Ishikawa (cell line): ENCODE data around the gene CCSER2.

ENCODE experiments used
- CEBPB ChIP-seq: IDR thresholded peaks from 2 replicates; pipeline ENCODE4 v1.6.1; 2012
- CREB1 ChIP-seq: IDR thresholded peaks from 2 replicates; pipeline ENCODE4 v1.6.1; 2012; ENCODE audit warnings: low read depth
- EP300 ChIP-seq: IDR thresholded peaks from 2 replicates; pipeline ENCODE4 v1.6.1; 2012; ENCODE audit warnings: borderline replicate concordance
- NFIC ChIP-seq: IDR thresholded peaks from 2 replicates; pipeline ENCODE4 v1.6.1; 2012
- RAD21 ChIP-seq: IDR thresholded peaks from 2 replicates; pipeline ENCODE4 v1.6.1; 2012; ENCODE audit warnings: low read depth
- ZBTB7A ChIP-seq: IDR thresholded peaks from 2 replicates; pipeline ENCODE4 v1.6.1; 2012; ENCODE audit warnings: low read depth
- TF ChIP-seq, protein P1 (sequence below): IDR thresholded peaks from 2 replicates; pipeline ENCODE4 v1.6.1; 2012
- TF ChIP-seq, protein P2 (sequence below): IDR thresholded peaks from 2 replicates; pipeline ENCODE4 v1.6.1; 2012; ENCODE audit warnings: low read depth, mild to moderate bottlenecking
- TF ChIP-seq, protein P3 (sequence below): IDR thresholded peaks from 2 replicates; pipeline ENCODE4 v1.6.1; 2012

DNA sequence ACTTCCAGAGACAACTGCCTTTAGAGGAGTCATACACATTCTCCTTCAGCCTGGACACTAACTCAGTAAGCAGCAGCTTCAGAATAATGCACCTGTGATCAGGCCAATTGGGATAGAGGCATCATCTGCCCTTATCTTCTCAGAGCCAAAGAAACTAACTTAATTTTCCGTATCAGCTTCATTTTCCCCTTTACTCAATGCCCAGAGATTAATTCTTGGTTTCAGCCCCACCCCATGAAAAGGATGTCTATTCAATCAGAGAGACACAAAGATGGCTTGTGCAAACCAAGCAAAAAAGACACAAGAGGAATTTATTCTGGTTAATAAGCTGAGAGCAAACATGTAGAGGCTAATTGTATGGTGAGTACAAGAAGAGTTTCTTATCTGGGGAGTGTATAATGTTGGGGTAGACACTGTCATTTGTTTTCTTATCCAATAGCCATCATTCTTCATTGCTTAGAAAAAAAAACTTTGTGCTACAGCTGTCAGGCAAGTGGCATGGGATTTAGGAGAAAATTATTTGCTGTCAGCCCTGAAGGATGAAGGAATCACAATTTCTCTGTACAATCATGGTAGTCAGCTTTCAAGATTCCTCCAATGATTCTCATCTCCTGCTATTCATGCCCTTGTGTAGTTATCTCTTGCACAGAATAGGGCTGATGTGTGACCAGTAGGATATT lies 38.7 kb upstream of the CCSER2 start:
- TF ChIP-seq, protein P1, sequence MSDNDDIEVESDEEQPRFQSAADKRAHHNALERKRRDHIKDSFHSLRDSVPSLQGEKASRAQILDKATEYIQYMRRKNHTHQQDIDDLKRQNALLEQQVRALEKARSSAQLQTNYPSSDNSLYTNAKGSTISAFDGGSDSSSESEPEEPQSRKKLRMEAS: no peak
- TF ChIP-seq, protein P2, sequence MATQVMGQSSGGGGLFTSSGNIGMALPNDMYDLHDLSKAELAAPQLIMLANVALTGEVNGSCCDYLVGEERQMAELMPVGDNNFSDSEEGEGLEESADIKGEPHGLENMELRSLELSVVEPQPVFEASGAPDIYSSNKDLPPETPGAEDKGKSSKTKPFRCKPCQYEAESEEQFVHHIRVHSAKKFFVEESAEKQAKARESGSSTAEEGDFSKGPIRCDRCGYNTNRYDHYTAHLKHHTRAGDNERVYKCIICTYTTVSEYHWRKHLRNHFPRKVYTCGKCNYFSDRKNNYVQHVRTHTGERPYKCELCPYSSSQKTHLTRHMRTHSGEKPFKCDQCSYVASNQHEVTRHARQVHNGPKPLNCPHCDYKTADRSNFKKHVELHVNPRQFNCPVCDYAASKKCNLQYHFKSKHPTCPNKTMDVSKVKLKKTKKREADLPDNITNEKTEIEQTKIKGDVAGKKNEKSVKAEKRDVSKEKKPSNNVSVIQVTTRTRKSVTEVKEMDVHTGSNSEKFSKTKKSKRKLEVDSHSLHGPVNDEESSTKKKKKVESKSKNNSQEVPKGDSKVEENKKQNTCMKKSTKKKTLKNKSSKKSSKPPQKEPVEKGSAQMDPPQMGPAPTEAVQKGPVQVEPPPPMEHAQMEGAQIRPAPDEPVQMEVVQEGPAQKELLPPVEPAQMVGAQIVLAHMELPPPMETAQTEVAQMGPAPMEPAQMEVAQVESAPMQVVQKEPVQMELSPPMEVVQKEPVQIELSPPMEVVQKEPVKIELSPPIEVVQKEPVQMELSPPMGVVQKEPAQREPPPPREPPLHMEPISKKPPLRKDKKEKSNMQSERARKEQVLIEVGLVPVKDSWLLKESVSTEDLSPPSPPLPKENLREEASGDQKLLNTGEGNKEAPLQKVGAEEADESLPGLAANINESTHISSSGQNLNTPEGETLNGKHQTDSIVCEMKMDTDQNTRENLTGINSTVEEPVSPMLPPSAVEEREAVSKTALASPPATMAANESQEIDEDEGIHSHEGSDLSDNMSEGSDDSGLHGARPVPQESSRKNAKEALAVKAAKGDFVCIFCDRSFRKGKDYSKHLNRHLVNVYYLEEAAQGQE: no peak
- TF ChIP-seq NFIC (no peak), RAD21 (no peak), ZBTB7A (no peak), CREB1 (no peak), CEBPB (no peak), EP300 (no peak)
- TF ChIP-seq, protein P3, sequence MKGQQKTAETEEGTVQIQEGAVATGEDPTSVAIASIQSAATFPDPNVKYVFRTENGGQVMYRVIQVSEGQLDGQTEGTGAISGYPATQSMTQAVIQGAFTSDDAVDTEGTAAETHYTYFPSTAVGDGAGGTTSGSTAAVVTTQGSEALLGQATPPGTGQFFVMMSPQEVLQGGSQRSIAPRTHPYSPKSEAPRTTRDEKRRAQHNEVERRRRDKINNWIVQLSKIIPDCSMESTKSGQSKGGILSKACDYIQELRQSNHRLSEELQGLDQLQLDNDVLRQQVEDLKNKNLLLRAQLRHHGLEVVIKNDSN: no peak
